T-helper 2 cell (primary cell): ENCODE results near the gene PSMD4.

Source experiments
- DNase-seq, 5 experiments: peaks; one replicate each; pipeline versions ENCODE4 v3.0.0 to v3.0.0-alpha.2; 2012 to 2022

PSMD4 gene

GRCh38 chr1:151309811-151310323 lies 55.3 kb downstream of the PSMD4 start:
- DNase-seq, result no peak

GRCh38 chr1:151311011-151311410 lies 56.5 kb downstream of the PSMD4 start:
- DNase-seq, result no peak

DNA sequence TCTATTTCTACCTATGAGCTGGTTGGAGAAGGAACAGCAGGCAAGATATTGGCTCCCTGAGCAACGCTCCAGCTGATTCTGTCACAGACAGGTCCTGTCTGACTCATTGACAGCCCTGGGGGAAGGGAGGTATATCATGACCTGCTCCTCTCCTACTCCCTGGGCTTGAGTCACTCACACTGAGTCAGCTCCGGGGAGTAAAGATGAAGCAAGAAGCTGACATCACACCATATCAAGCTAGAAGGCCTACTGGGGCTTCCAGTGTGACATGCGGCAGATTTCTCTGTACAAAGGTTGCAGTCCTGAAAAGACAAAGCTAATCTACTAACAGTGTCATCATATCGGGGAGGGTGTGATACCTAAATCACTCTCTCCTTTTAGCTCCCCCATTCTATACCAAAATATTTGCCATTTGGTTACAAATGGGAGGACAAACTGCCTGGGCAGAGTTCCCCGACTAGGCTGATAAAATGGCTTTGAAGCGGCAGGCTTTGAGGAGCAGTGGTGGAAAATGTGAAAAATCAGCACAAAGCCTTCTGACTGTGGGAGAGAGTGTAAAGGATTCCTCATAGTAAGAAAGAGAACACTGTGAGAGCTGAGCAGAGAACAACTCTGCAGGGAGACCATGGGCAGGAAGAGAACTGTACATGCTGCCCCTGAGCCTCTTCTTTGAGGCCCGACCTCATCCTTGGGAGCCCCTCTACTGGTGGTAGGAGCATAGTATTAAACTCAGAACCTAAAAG lies 57.2 kb downstream of the PSMD4 start:
- DNase-seq, result peak in 2 of 5 experiments; percentile 67 to 70

GRCh38 chr1:151312411-151312810 lies 57.9 kb downstream of the PSMD4 start:
- DNase-seq, result no peak

GRCh38 chr1:151312826-151313225 lies 58.3 kb downstream of the PSMD4 start:
- DNase-seq, result no peak

- DNase-seq, result no peak
Observed at GRCh38 chr1:151313501-151313900, 59.0 kb downstream of the PSMD4 start.

GRCh38 chr1:151314137-151314875 lies 59.8 kb downstream of the PSMD4 start:
- DNase-seq, result no peak

- no peak for DNase-seq
Observed at GRCh38 chr1:151315565-151316235, 61.2 kb downstream of the PSMD4 start.
